ENCODE data around the gene PLEKHG5. TPM values are rescaled to one million over a fixed set of nuclear protein-coding genes. Genes with fewer than 3 reads are reported as not detected.

The PLEKHG5 gene
- total RNA-seq, 6 experiments from 2014 or later = 0.70 to 2.3 (median 1.5) TPM

DNA sequence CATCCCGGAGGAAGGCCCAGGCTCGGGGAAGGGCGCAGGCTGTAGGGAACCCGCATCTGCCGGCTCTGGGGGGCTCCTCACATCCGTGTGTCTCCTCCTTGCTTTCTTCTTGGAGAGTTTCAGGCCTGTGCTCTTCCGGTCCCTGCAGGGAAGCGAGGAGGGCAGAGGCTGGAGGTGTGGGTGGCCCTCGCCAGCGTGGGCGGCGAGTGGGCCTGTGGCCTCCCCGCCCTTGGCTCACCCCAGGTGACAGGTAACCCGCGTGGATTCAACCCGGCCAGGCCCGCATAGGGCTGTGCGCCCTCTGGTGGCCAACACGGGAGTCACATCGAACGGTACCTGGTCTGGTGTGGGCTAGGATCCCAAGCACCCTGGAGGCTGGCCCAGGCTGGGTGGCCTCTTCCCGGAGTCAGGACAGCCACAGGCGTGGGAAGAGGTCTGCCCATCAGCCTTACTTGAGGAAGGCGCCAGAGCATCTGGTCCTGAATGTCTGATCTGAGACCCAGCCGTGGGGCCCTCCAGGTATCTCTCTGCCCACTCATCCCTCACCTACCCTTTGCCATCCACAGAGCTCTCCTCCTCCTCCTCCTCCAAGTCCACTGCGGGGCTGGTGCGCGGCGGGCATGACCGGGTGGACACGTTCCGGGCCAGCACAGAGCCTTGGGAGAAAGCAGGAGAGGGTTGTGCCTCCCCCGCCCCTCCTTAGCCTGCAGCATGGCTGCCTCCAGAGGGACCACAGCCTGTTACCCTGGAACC, 15.9 kb downstream of the PLEKHG5 start:
- 30% methylated on average over 7 of the region's 33 CpGs for WGBS (ENCODE audit: insufficient coverage, low coverage, low lambda C conversion rate, missing lambda C conversion rate)
- Histone ChIP-seq H3K9me3 (no peaks in the 10 kb centered on the region), H3K36me3 (no peaks in the 10 kb centered on the region), H3K4me1 (peaks cover 0 to 9% (median 2%) of the 10 kb centered on the region in 4 donors), H3K27me3 (no peaks in the 10 kb centered on the region), H3K27ac (no peak overlapping the region), H3K4me3 (no peak overlapping the region)
- ATAC-seq (peak; percentile 77 to 90 (median 82)), DNase-seq (peak; percentile 84 to 85 (median 85))
- intact Hi-C loops (cut with DNase I) = no loop called here
- no peak for TF ChIP-seq POLR2A (IDR thresholded peaks at IDR 0.05)
- TF ChIP-seq, protein P1, sequence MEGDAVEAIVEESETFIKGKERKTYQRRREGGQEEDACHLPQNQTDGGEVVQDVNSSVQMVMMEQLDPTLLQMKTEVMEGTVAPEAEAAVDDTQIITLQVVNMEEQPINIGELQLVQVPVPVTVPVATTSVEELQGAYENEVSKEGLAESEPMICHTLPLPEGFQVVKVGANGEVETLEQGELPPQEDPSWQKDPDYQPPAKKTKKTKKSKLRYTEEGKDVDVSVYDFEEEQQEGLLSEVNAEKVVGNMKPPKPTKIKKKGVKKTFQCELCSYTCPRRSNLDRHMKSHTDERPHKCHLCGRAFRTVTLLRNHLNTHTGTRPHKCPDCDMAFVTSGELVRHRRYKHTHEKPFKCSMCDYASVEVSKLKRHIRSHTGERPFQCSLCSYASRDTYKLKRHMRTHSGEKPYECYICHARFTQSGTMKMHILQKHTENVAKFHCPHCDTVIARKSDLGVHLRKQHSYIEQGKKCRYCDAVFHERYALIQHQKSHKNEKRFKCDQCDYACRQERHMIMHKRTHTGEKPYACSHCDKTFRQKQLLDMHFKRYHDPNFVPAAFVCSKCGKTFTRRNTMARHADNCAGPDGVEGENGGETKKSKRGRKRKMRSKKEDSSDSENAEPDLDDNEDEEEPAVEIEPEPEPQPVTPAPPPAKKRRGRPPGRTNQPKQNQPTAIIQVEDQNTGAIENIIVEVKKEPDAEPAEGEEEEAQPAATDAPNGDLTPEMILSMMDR (IDR thresholded peaks at IDR 0.05) = peak; percentile 89 to 97 (median 94)

DNA sequence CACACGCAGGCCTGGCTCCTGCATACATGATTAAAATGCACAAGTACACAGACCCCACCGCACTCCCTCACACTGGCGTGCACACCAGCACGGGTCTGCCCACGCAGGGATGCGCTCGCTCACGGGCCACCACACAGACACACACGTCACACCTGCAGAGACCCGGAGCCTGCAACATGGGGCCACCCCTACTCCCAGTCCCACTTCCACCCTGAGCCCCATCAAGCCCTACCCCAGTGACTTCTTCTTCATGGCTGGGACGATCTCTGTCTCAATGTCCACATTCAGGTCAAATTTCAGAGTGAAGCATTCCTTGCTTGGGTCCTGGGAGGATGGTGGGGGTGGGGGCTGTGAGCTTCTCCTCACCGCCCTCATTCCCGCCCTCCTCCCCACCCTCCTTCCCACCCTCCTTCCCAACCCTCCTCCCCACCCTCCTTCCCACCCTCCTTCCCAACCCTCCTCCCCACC, 16.6 kb downstream of the PLEKHG5 start:
- Histone ChIP-seq H3K4me3 (no peak overlapping the region), H3K4me1 (peaks cover 0 to 9% (median 2%) of the 10 kb centered on the region in 4 donors), H3K27ac (no peak overlapping the region), H3K27me3 (no peaks in the 10 kb centered on the region), H3K9me3 (no peaks in the 10 kb centered on the region), H3K36me3 (no peaks in the 10 kb centered on the region)
- intact Hi-C loops (cut with DNase I) = no loop called here
- no peak for TF ChIP-seq POLR2A (IDR thresholded peaks at IDR 0.05)
- TF ChIP-seq, protein P1 (IDR thresholded peaks at IDR 0.05) = no peak
- DNase-seq (no peak), ATAC-seq (no peak)
- WGBS (ENCODE audit: insufficient coverage, low coverage, low lambda C conversion rate, missing lambda C conversion rate) = 74% methylated on average over 10 of the region's 13 CpGs

DNA sequence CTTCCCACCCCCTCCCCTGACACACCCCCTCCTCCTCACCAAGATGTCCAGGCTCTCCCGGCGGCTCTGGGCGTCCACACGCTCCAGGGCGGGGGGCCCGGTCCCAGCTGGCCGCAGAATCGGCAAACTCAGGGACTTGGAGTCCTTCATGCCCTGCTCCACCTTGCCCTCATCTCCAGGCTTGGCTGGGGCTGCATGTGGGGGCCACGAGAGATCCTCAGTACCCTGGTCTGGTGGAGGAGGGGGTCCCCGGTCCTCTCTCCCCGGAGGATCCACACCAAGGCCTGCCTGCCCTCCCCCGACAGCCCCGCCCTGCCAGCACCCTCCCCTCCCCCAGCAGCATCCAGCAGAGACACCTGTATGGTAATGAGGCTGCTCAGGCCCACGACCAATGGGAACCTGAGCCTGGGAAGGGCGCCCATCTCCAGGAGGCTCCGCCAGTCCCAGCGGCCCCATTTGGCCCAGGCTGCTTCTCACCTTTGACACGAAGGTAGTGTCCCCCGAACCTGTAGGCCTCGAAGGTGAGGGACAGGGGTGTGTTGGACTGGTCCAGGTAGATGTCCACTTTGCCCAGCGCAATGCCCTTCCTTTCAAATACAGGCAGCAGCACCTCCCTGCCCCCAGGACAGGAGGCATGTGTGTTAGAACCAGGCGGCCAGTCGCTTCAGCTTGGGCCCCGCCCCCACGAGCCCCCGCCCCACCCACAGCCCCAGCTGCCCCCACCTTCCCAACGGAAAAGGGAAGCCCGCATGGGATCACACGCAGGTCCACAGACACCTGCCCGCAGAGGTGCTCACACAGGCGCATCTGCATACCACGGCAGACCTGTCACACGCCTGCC, 17.3 kb downstream of the PLEKHG5 start:
- intact Hi-C loops (cut with DNase I) = no loop called here
- WGBS (ENCODE audit: insufficient coverage, low coverage, low lambda C conversion rate, missing lambda C conversion rate) = 46% methylated on average over 3 of the region's 33 CpGs

DNA sequence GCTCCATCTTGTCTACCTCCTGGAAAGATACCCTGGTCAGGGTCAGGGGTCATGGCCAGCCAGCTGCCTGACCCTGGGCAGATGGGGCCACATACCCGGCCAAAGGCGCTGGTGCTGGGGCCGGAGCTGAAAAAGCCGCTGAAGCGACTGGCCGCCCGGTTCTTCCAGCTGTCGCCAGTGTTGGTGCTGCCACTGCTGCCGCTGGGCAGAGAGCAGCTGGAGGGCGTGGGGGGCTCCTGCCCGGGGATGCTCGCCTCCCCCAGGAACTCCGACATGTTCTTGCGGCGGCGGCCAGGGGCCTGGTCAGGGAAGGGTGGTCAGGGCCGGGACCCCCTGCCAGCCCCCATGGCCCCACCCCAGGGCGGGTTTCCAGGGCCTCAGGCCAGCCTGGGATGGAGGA, 18.3 kb downstream of the PLEKHG5 start:
- ATAC-seq = no peak
- no CpG with 5 or more reads among the region's 18 CpGs for WGBS (ENCODE audit: insufficient coverage, low coverage, low lambda C conversion rate, missing lambda C conversion rate)
- H3K27ac ChIP-seq = no peak overlapping the region
- TF ChIP-seq, protein P1 (IDR thresholded peaks at IDR 0.05) = no peak
- no peak for TF ChIP-seq POLR2A (IDR thresholded peaks at IDR 0.05)
- no peaks in the 10 kb centered on the region for H3K9me3 ChIP-seq
- H3K36me3 ChIP-seq = no peaks in the 10 kb centered on the region
- peak in 1 of 3 donors; percentile 28 for DNase-seq
- H3K27me3 ChIP-seq = no peaks in the 10 kb centered on the region
- H3K4me1 ChIP-seq = peaks cover 0 to 9% (median 2%) of the 10 kb centered on the region in 4 donors
- intact Hi-C loops (cut with DNase I) = no loop called here
- H3K4me3 ChIP-seq = no peak overlapping the region

More for the DNA sequence above, 17.3 kb downstream of the PLEKHG5 start:
- ATAC-seq = no peak
- no peaks in the 10 kb centered on the region for H3K27me3 ChIP-seq
- peak in 1 of 3 donors; percentile 18 for DNase-seq
- TF ChIP-seq, protein P1 (IDR thresholded peaks at IDR 0.05) = no peak
- TF ChIP-seq POLR2A (IDR thresholded peaks at IDR 0.05) = no peak
- H3K27ac ChIP-seq = no peak overlapping the region
- no peak overlapping the region for H3K4me3 ChIP-seq
- no peaks in the 10 kb centered on the region for H3K36me3 ChIP-seq
- H3K4me1 ChIP-seq = peaks cover 0 to 9% (median 2%) of the 10 kb centered on the region in 4 donors
- no peaks in the 10 kb centered on the region for H3K9me3 ChIP-seq

Measured in right lobe of liver (tissue), 6 donors.